Body of pancreas (tissue), 4 donors: ENCODE results near the gene IL22RA1. TPM values are rescaled to one million over a fixed set of nuclear protein-coding genes. Genes with fewer than 3 reads are reported as not detected.

ENCODE experiments used
- ATAC-seq: fragments of 150-250 bp; one replicate; pipeline ENCODE4 v1.9.1; 2016
- DNase-seq, 4 donors: peaks; one replicate each; pipeline ENCODE4 v3.0.0-alpha.2; 2019
- H3K27ac ChIP-seq, 4 donors: fragments of 200-600 bp; sonication (generic); 1 replicate in 3 of 4; 2 replicates in 1 of 4; pipeline versions ENCODE4 v1.5.1 to v1.6.1; 2016 to 2019; ENCODE audit warnings: mild to moderate bottlenecking in 1 of 4, mixed read lengths in 1 of 4, moderate library complexity in 1 of 4
- H3K27me3 ChIP-seq, 2 donors: fragments of 200-600 bp; sonication (generic); one replicate each; pipeline ENCODE4 v1.6.0; 2016; ENCODE audit warnings: mild to moderate bottlenecking in 1 of 2
- H3K36me3 ChIP-seq, 2 donors: fragments of 200-600 bp; sonication (generic); replicated peaks in 1 of 2; 2 replicates each; pipeline ENCODE4 v1.5.1; 2016; ENCODE audit warnings: low read depth in 2 of 2; ENCODE audit not compliant: insufficient read depth in 1 of 2
- H3K4me1 ChIP-seq: fragments of 200-600 bp; sonication (generic); one replicate; pipeline ENCODE4 v1.6.0; 2016
- H3K4me3 ChIP-seq, 2 donors: fragments of 200-600 bp; sonication (generic); 1 replicate in 1 of 2; 2 replicates in 1 of 2; pipeline ENCODE4 v1.5.1; 2016 to 2019
- H3K9me3 ChIP-seq, 3 donors: fragments of 200-600 bp; sonication (generic); 1 replicate in 2 of 3; 2 replicates in 1 of 3; pipeline ENCODE4 v1.5.1; 2016
- CTCF ChIP-seq, 7 experiments: fragments of 450-650 bp in 4 of 7; fragments of 200-600 bp in 3 of 7; sonication (generic) in 3 of 7; IDR thresholded peaks; one replicate each; pipeline ENCODE4 v1.5.1; 2016 to 2019; ENCODE audit warnings: antibody characterized with exemption in 7 of 7
- POLR2A ChIP-seq, 3 donors: fragments of 450-650 bp; IDR thresholded peaks; one replicate each; pipeline ENCODE4 v1.6.1; 2016; ENCODE audit warnings: antibody characterized with exemption in 3 of 3, mild to moderate bottlenecking in 2 of 3
- WGBS, 2 donors: methylation state at CpG; one replicate each; pipeline ENCODE4 v1.1.5; 2017; 5-methylcytosine and 5-hydroxymethylcytosine counted together
- intact Hi-C: fragments of 100-400 bp; cut with DNase I; formaldehyde crosslinking; loops from one replicate; pipeline ENCODE4 v1.15.1; 2023
- total RNA-seq, 2 donors: library from RNA; depleted of rRNA; stranded (reverse); fragments of >200 nt; gene quantifications; one replicate each; pipeline ENCODE4 v1.1.0, GENCODE V29; 2016

Gene IL22RA1
- total RNA-seq, 2 donors from 2014 or later, result 49.1 to 133 TPM

GRCh38 chr1:24138476-24139221 is 4.3 kb downstream of the IL22RA1 start:
- Histone ChIP-seq H3K4me3 (no peak overlapping the region), H3K36me3 (peaks cover 0 to 3% of the 10 kb centered on the region in 2 donors), H3K27me3 (no peaks in the 10 kb centered on the region), H3K4me1 (peaks cover 64% of the 10 kb centered on the region), H3K9me3 (no peaks in the 10 kb centered on the region), H3K27ac (peak overlapping the region; percentile 93 to 96 (median 94))
- DNase-seq, result no peak
- intact Hi-C loops, result no loop called here
- no peak for TF ChIP-seq POLR2A (IDR thresholded peaks at IDR 0.05)
- no peak for TF ChIP-seq CTCF (IDR thresholded peaks at IDR 0.05)
- no peak for ATAC-seq
- 24 to 32% methylated on average over 12 to 13 of the region's 13 CpGs for WGBS, 2 donors

- ATAC-seq, result peak; percentile 16
- H3K36me3 ChIP-seq, result peaks cover 0 to 7% of the 10 kb centered on the region in 2 donors
- H3K27ac ChIP-seq, result peak overlapping the region; percentile 78 to 95 (median 94)
- TF ChIP-seq POLR2A (IDR thresholded peaks at IDR 0.05), result peak in 1 of 3 donors; percentile 5
- no peak for TF ChIP-seq CTCF (IDR thresholded peaks at IDR 0.05)
- 31 to 34% methylated on average over 9 to 15 of the region's 15 CpGs for whole genome bisulfite sequencing, 2 donors
- no peaks in the 10 kb centered on the region for H3K27me3 ChIP-seq
- DNase-seq, result peak; percentile 55 to 71 (median 66)
- H3K4me1 ChIP-seq, result peaks cover 72% of the 10 kb centered on the region
- H3K4me3 ChIP-seq, result no peak overlapping the region
- intact Hi-C loops, result no loop called here
- no peaks in the 10 kb centered on the region for H3K9me3 ChIP-seq
Measured at GRCh38 chr1:24136956-24137539, 5.9 kb downstream of the IL22RA1 start.

- DNase-seq (no peak), ATAC-seq (no peak)
- Histone ChIP-seq H3K27ac (peak overlapping the region in 3 of 4 donors; percentile 10 to 94 (median 19)), H3K4me1 (peaks cover 85% of the 10 kb centered on the region), H3K36me3 (peaks cover 0 to 8% of the 10 kb centered on the region in 2 donors), H3K27me3 (no peaks in the 10 kb centered on the region), H3K4me3 (no peak overlapping the region), H3K9me3 (no peaks in the 10 kb centered on the region)
- no peak for TF ChIP-seq POLR2A (IDR thresholded peaks at IDR 0.05)
- TF ChIP-seq CTCF (IDR thresholded peaks at IDR 0.05), result no peak
- 44 to 45% methylated on average over 3 of the region's 3 CpGs for WGBS, 2 donors
- intact Hi-C loops, result no loop called here
Measured at GRCh38 chr1:24134376-24134775, 8.6 kb downstream of the IL22RA1 start.

DNA sequence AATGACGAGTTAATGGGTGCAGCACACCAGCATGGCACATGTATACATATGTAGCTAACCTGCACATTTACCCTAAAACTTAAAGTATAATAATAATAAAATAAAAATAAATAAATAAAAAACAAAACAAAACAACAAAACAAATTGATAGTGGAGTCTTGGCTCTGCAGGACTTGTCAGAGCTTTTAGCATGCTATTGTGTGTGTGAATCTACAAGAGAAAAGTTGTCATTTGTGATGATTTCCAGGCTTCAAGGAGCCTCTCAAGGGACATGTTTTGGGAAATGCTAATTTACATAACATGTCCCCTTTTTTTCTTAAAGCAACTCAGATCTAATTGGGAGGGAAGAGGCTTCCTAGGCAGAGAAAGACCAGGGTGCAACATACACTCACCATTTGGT is 9.1 kb downstream of the IL22RA1 start:
- WGBS, 2 donors, result 64% methylated on average over 1 of the region's 1 CpG
- H3K9me3 ChIP-seq, result no peaks in the 10 kb centered on the region
- H3K36me3 ChIP-seq, result peaks cover 0 to 8% of the 10 kb centered on the region in 2 donors
- H3K4me3 ChIP-seq, result no peak overlapping the region
- H3K27ac ChIP-seq, result peak overlapping the region in 3 of 4 donors; percentile 10 to 94 (median 19)
- ATAC-seq (no peak), DNase-seq (no peak)
- peaks cover 85% of the 10 kb centered on the region for H3K4me1 ChIP-seq
- intact Hi-C loops, result no loop called here
- no peaks in the 10 kb centered on the region for H3K27me3 ChIP-seq
- TF ChIP-seq CTCF (IDR thresholded peaks at IDR 0.05) (no peak), POLR2A (IDR thresholded peaks at IDR 0.05) (no peak)
